Measurements from ENCODE around the gene GBP5.
"Not testable (repeated sequence)": the region's sequence is repeated elsewhere in the genome, so short reads cannot be mapped to it uniquely, and the experiment has no call there.

DNA sequence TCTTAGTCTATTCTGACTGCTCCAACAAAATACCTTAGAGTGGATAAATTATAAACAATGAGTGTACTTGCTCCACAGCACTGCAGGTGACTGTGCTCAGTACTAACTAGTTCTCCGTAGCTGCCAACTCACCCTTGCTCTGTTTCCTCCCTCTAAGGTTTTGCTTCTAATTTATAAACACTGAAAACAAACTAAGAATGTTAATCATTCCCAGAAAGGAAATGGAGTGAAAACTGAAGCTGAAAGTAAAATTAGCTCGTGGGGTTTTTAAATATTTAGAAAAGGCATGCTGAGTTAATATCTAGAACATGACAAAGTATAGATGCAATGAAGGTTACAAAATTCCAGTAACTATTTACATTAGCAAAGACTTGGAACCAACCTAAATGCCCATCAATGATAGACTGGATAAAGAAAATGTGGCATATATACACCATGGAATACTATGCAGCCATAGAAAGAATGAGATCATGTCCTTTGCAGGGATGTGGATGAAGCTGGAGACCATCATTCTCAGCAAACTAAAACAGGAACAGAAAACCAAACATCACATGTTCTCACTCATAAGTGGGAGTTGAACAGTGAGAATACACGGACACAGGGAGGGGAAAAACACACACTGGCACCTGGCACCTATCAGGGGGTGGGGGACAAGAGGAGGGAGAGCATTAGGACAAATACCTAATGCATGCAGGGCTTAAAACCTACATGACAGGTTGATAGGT is 27.2 kb upstream of the GBP5 start:
- TF ChIP-seq TAF1 (IDR thresholded peaks at IDR 0.05; ENCODE audit: borderline replicate concordance, low read depth, low read length); POLR2A (IDR thresholded peaks at IDR 0.05; ENCODE audit: low read depth, low read length): not testable (repeated sequence)
